ENCODE measurements around the gene WNT3A.

Gene WNT3A

GRCh38 chr1:228062085-228062791 is 55.4 kb downstream of the WNT3A start:
- no peak overlapping the region for H3K4me2 ChIP-seq (ENCODE audit: low read length)
- no peak overlapping the region for H2AFZ ChIP-seq
- no peaks in the 10 kb centered on the region for H3K9me3 ChIP-seq (ENCODE audit: control insufficient read depth, low read length)
- no peaks in the 10 kb centered on the region for H3K36me3 ChIP-seq (ENCODE audit: control insufficient read depth, insufficient read depth, low read length)
- peaks cover 8% of the 10 kb centered on the region for H3K27me3 ChIP-seq (ENCODE audit: control insufficient read depth, insufficient read depth, low read length)
- no peak overlapping the region for H3K4me3 ChIP-seq (ENCODE audit: low read depth, low read length)
- H3K9ac ChIP-seq: no peak overlapping the region
- no peaks in the 10 kb centered on the region for H3K4me1 ChIP-seq
- no peak for TF ChIP-seq CTCF (IDR thresholded peaks at IDR 0.05)
- H3K79me2 ChIP-seq: no peaks in the 10 kb centered on the region
- no peak overlapping the region for H3K27ac ChIP-seq

GRCh38 chr1:228062812-228063211 is 56.0 kb downstream of the WNT3A start:
- H3K27me3 ChIP-seq (ENCODE audit: control insufficient read depth, insufficient read depth, low read length): peaks cover 8% of the 10 kb centered on the region

GRCh38 chr1:228063251-228064191 is 56.7 kb downstream of the WNT3A start:
- Histone ChIP-seq H3K36me3 (ENCODE audit: control insufficient read depth, insufficient read depth, low read length) (no peaks in the 10 kb centered on the region), H3K27me3 (ENCODE audit: control insufficient read depth, insufficient read depth, low read length) (peaks cover 8% of the 10 kb centered on the region)

More at GRCh38 chr1:228062812-228063211, 56.0 kb downstream of the WNT3A start:
- H3K4me2 ChIP-seq (ENCODE audit: low read length): no peak overlapping the region
- no peak overlapping the region for H3K9ac ChIP-seq
- H3K4me3 ChIP-seq (ENCODE audit: low read depth, low read length): no peak overlapping the region
- H2AFZ ChIP-seq: no peak overlapping the region
- H3K9me3 ChIP-seq (ENCODE audit: control insufficient read depth, low read length): no peaks in the 10 kb centered on the region
- H3K4me1 ChIP-seq: no peaks in the 10 kb centered on the region
- TF ChIP-seq CTCF (IDR thresholded peaks at IDR 0.05): no peak
- no peaks in the 10 kb centered on the region for H3K79me2 ChIP-seq
- H3K27ac ChIP-seq: no peak overlapping the region
- H3K36me3 ChIP-seq (ENCODE audit: control insufficient read depth, insufficient read depth, low read length): no peaks in the 10 kb centered on the region

GRCh38 chr1:228064296-228064695 is 57.5 kb downstream of the WNT3A start:
- no peaks in the 10 kb centered on the region for H3K79me2 ChIP-seq
- peaks cover 8% of the 10 kb centered on the region for H3K27me3 ChIP-seq (ENCODE audit: control insufficient read depth, insufficient read depth, low read length)
- H3K4me2 ChIP-seq (ENCODE audit: low read length): no peak overlapping the region
- no peaks in the 10 kb centered on the region for H3K4me1 ChIP-seq
- no peak for TF ChIP-seq CTCF (IDR thresholded peaks at IDR 0.05)
- H3K4me3 ChIP-seq (ENCODE audit: low read depth, low read length): no peak overlapping the region
- no peaks in the 10 kb centered on the region for H3K9me3 ChIP-seq (ENCODE audit: control insufficient read depth, low read length)
- H3K27ac ChIP-seq: no peak overlapping the region
- no peaks in the 10 kb centered on the region for H3K36me3 ChIP-seq (ENCODE audit: control insufficient read depth, insufficient read depth, low read length)
- H2AFZ ChIP-seq: no peak overlapping the region
- no peak overlapping the region for H3K9ac ChIP-seq

More at GRCh38 chr1:228063251-228064191, 56.7 kb downstream of the WNT3A start:
- no peak overlapping the region for H3K4me2 ChIP-seq (ENCODE audit: low read length)
- H2AFZ ChIP-seq: no peak overlapping the region
- H3K4me3 ChIP-seq (ENCODE audit: low read depth, low read length): no peak overlapping the region
- no peaks in the 10 kb centered on the region for H3K9me3 ChIP-seq (ENCODE audit: control insufficient read depth, low read length)
- no peaks in the 10 kb centered on the region for H3K4me1 ChIP-seq
- H3K9ac ChIP-seq: no peak overlapping the region
- TF ChIP-seq CTCF (IDR thresholded peaks at IDR 0.05): no peak
- no peak overlapping the region for H3K27ac ChIP-seq
- H3K79me2 ChIP-seq: no peaks in the 10 kb centered on the region

Measured in parathyroid adenoma (tissue), 2 donors.